ENCODE data around the gene PDE11A.
"Not testable (repeated sequence)": the region's sequence is repeated elsewhere in the genome, so short reads cannot be mapped to it uniquely, and the experiment has no call there.

Gene PDE11A

DNA sequence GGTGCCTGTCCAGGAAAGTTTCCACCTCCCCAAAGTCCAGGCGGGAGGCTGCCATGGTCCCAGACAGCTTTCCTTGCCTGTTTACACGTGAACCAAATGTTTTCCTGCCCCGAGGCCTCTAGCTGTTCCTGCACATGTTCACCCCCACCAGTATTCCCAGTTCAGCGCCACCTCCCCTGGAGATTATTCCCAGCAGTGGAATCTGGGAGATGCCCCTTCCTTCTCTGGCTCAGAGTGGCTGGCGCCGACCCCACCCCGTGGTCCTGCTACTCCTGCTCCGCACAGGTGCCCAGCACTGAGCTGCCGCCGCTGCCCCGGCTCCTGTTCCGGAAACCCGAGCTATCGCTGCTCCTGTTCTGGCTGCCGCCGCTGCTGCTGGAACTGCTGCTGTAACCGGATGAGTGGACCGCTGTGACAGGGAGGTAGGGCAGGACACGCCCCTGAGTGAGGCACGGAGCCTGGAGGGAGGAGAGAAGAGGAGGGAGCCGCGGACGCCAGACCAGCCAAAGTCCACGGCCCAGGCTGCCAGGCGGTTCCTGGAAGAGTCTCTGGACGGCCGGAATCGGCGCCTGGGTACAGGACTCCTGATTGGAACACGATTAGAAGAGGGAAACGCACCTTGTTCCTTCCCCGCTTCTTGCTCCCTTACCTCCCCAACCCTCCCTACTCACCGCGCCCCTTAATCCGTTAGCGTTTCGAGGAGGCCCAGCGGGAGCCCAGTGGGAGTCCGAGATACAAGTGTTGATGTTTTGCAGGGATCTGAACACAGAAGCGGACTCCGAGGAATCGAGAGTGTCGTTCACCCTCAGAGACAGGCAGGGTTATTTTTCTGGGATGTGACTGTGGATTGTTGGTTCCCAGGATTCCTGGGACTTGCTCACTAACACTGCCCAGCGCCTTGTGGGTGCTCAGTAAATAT is at the start of gene PDE11A:
PDE11A (minus strand) TSS at position 395 of the 919 bp plus-strand sequence; CDS start at position 55, 340 bp downstream.
- peak; percentile 3 for DNase-seq

DNA sequence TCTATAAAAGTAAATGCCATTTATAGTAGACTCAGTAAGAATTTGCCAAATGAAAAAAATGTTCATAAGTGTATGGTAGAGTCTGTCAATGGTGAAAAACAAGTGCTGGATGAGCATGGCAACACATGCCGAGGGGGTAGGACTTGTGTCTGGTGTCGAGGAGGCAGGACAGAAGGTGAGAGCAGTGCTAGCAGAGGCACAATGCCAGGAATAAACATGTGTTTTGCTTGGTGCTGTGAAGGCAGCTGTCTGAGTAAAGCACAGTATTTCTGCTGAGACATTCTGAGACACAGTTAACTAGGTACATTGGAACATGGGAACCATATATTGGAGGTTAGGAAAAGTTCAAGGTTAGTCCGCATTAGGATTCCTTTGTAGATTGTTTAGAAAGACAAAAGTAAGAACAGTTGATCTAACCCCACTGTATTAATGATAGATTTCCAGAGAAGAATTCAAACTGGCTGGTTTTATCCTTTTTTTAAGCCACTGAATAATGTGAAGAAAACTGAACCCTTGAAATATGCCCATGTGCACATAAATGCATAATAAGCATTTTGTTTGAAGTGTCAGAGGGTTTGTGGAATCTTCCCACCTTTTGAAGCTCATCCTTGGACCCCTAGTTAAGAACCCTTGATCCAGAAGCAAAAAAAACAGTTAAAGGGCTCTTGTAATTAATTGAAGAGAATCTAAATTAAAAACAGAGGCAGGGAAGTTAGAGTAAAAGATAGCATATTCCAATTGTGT is 46.8 kb upstream of the PDE11A start:
- no peak for DNase-seq

DNA sequence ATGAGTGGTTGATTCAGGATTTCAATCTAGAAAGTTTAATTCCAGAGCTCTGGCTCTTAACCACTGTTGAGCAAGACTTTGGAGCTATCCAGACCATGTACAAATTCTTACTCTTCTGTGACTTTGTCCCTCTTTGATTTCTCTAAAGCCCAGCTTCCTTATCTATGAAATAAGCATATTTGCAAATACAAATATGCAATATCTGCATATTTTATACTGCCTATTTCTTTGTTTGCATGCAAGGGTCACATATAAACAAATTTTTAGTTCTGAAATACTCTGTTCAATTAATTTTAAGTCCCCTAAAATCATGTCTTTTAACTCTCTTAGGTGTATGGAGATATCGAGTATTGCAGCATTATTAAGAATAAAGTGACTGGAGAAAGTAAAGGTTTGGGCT is 45.1 kb upstream of the PDE11A start:
- DNase-seq, result no peak

DNA sequence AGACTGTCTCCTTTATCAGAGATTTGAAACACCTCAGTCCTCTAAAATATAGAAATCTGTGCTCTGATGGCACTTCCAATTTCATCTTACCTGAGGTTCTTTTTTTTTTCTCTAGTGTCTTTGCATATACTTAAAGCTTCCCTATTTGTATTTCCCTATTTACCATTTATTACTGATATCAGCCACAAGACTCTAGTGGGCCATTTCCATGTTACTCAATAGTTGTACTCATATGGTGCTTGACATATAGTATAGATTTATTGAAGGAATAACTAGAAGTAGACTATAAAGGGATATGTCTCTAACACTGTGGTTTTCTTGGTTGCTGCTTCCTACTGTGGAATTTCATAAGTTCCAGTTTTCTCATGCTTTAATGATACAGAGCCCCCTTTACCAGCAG is 42.7 kb upstream of the PDE11A start:
- no peak for DNase-seq

DNA sequence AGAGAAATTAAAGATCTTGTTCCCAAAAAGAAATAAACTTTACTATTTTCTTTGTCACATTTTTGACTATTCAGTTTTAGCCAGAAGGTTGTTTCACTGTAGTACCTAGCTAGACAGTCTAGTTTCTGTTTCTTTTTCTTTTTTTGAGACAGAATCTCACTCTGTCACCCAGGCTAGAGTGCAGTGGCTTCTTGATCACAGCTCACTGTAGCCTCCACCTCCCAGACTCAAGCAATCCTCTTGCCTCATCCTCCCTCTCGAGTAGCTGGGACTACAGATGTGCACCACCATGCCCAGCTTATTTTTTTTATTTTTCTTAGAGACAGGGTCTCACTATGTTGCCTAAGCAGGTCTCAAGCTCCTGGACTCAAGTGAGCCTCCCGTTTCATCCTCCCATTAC is 41.9 kb upstream of the PDE11A start:
- DNase-seq, result no peak

DNA sequence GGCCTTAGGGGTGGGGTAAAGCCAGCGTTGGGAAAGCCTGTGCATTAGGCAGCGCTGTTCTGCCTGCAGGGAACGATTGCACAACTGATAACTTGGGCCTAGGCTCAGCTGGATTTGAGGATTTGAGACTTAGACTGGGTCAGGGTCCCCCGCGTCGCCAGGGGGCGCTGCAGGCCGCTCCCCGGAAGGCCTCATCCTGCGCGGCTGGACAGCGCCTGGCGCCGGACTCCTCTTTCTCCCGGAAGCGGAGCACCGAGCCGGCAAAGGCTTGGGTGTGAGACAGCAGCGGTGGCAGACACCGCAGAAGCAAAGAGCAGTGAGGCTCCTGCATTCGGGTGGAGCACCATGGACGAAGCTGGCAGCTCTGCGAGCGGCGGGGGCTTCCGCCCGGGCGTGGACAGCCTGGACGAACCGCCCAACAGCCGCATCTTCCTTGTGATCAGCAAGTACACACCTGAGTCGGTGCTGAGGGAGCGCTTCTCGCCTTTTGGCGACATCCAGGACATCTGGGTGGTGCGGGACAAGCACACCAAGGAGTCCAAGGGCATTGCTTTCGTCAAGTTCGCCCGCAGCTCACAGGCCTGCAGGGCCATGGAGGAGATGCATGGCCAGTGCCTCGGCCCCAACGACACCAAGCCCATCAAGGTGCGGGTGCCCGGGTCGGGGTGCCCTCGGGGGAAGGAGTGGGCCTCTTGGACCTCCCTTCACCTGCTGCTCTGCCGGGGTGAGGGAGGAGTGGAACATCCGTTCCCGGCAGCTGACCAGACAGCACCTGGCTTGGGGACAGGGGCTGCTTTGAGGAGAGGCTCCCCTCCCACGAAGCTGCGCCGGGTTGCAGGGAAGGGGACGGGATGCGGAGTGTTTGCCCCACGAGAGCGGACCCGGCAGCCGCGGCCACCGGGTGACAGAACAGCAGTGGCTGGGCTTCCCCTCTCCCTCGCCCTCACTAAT is 39.9 kb upstream of the PDE11A start, which contains the start of gene RBM45:
RBM45 (plus strand) TSS at position 236 of the 951 bp plus-strand sequence; CDS start at position 346, 110 bp downstream.
- DNase-seq, result peak; percentile 86

DNA sequence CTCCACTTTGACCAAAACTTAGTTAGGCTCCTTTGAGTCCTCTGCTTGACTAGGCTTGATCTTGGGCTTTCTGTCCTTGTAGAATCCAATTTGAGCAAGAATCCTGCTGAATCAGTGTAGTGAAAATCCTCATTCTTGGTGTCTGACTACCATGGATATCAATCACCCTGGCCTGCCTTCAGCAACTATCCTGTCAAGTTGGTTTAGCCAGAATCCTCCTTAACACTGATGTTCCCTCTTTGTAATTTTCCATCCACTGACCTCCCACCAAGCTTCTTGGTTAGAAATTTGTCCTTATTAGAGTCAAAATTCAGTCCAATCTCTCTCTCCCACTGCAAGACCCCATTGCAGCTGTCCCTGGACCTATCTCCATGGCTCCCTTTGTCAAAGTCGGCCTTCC is 39.2 kb upstream of the PDE11A start:
- DNase-seq, result no peak

DNA sequence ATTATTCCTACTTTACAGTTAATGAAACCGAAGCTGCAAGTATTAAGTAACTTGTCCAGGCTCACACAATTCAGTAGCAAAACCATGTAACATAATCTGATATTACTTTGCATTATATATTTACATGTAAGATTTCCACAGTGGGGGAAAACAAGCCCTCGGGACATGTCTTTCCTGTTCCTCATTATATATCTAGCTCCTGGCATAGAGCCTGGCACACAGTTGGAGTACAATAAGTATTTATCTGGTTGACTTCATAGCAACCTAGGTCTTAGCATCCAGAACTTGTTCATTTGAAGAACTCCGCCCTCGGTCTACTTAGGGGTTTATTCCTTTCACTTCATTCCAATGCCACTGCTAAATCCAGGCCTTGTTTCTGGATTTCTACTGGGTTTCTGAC is 38.1 kb upstream of the PDE11A start:
- DNase-seq, result no peak

DNA sequence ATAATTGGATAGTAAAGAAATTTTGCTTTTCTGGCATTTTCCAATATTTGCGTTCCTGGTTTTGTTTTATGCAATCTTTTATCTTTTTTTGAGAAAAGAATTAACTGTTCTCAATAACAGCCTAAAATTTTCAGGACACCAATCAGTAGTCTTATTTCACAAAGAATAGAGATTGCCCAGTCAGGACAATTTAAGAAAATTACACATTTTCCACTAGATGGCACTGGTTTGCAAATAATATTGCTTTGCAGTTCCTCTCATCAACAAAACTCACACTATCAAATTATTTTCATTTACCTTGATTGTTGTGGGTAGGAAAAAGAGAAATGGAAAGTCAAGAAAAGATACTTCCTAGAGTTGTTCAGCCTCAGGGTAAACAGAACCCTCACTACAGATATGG is 37.2 kb upstream of the PDE11A start:
- peak; percentile 55 for DNase-seq

DNA sequence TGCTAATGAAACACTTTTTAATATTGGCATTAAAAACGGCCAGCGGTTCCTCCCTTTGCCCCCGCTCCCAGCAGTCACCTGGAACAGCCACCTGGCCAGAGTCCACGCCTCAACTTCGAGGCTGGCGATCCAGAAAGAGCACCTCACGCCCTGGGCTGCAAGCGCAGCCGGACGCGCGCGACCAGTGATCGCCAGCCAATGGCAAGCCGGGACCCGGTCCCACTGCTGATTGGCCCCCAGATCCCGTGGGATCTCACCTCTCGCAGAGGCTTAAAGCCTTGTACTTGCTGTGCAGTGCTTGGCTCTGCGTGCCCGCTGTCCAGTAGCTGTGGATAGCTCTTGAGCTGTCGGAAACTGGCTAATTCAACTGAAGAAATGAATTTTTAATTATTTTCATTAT is 35.6 kb upstream of the PDE11A start:
- no peak for DNase-seq

DNA sequence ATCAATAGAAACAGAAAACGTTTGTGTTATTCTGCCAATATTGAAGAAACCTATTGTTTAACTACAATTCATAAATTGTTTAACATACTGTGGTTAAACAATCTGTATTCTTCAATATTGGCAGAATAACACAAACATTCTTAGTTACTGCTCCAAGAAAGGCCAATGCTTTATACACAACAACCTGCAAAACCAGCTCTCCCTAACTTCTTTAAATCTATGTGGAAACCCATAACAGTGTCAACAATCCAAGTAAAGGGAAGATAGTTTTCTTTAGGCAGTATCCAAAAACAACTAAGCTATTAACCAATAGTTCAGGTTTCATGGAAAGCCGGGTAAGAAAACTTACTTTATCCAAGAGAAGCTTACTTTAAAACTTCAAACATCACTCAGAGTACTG is 33.5 kb upstream of the PDE11A start:
- DNase-seq, result no peak

DNA sequence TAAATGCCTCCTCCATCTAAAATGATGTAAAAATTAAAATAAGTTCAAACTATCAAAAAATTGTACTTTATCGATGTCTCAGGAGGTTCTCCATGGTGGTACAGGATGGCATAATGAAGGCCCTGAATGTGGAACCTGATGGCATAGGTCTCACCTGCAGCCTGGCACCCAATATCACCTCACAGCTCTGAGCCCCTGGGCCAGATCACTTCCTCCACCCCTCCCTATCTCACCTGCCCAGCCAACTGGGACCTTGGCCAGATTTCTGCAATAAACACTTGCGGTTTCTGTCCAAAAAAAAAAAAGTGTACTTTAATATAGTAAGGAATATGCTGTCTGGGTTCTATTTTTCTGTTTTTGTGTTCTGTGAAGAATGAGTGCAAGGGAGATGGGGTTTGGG is 33.0 kb upstream of the PDE11A start:
- DNase-seq, result no peak

DNA sequence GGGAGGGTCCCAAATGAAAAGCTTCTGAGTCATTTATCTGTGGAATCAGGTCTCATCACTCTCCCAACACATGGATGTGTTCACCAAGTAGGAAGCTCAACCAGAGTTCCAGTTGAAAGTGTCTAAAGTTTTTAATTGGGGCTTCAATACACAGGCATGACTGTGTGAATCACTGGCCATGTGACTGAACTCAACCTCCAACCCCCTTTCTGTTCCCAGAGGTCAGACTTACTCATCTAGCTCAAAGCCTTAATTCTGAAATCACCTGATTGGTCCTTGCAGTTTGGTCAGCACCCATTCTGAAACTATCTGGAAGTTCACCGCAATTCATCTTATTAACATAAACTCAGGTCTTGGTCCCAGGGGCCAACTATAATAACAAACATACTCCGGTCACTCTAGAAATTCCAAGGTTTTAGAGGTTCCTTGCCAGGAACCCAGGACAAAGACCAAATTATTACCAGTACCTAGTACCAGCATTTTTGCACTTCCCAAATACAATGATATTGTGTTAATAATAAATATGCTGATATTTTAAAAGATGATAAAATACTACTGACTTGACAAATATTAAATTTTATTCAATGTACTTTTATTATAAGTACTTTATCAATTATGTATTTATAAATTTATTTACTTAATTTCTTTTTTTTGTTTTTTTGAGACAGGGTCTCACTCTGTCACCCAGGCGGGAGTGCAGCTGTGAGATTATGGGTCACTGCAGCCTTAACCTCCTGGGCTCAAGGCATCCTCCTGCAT is 28.9 kb upstream of the PDE11A start:
- no peak for DNase-seq

DNA sequence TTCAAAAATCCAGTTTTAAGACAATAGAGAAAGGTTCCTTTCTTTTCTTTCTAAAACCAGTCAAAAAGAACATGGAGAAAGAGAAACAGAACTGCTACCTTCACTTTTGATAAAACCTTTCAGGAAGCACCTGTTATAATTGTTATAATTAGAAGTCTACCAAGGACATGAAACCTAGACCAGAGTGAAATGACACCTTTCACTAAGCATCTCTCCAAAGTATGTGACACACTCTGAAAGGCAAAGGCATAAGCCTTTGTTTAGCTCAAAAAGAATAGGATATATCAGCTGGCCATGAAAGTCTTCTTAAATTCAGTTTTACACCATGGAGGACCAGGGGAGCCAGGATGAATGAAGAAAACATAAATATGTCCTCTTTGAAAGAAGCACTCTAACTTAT is 20.9 kb upstream of the PDE11A start:
- DNase-seq, result no peak

DNA sequence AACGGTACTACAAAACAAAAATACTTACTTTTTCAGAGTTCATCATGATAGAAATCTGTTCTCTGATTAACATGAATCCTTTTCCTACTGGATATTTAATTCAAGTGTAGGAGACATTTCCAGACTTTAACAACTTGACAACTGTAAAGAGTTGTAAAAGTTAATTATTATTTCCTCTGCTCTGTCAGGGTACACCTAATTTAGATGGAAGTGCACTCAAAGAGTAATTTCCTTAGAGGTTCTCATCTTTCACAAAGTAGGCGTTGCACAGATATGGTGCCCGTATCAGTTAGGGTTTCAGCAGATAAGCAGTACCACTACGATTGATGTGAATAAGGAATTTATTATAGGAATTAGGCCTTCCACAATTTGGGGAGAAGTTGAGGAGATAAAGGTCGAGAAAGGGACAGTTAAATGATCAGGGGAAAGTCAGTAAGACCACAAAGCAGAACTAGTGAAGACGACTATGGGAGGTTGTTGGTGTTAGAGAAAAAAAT is 16.2 kb upstream of the PDE11A start:
- DNase-seq, result no peak

DNA sequence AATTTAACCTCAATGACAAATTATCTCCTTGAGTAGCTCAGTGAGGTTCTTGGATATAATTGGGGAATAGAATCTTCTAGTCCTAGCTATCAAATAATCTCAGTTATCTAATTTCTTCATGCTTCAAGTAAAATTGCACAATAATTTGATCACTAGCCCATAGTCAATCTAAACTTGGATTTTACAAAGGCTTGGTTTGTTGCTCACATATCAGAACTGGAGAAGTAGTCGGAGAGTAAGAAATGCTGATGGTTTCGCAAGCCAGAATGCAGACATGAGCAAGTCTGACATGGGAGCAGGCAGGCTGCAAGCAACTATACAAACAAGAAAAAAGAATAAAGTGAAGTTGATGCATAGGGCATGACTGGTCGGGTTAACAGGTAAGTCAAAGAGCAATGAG is 11.7 kb upstream of the PDE11A start:
- DNase-seq, result no peak

DNA sequence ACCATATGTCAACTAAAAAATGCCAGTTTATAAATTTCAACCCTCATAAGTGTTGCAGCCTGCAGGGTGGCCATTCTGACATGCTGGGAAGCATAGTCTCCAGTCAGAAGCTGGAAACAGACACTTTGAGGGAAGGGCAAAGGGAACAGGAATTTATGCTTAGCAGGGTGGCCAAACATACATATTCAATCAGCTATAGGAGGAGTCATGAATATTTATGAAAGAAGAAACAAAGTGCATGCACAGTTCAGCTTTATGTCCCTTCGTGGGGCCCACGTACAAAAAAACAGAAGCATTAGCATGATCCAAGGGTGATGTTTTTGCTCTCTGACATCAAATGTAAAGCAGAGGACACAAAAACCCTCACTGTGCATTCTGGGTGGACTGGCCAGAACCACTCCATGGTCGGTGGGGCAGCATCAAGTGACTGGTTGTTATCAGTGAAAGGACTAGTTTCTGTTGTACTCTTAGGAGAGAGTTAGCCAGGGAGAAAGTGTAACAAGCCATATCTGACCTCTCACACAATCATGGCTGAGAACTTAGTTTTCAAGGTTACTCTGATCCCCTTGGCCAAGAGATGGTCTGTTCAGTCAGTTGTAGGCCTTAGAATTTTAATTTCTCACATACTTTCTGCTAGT is 9.9 kb upstream of the PDE11A start:
- DNase-seq, result no peak

DNA sequence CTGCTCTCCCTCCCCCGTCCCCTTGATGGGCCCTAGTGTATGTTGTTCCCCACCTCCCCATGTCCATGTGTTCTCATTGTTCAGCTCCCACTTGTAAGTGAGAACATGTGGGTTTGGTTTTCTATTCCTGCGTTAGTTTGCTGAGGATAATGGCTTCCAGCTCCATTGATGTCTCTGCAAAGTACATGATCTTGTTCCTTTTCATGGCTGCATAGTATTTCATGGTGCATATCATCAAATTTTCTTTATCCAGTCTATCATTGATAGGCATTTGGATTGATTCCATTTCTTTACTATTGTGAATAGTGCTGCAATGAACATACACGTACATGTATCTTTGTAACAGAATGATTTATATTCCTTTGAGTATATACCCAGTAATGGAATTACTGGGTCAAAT is 6.7 kb upstream of the PDE11A start:
- DNase-seq, result not testable (repeated sequence)

DNA sequence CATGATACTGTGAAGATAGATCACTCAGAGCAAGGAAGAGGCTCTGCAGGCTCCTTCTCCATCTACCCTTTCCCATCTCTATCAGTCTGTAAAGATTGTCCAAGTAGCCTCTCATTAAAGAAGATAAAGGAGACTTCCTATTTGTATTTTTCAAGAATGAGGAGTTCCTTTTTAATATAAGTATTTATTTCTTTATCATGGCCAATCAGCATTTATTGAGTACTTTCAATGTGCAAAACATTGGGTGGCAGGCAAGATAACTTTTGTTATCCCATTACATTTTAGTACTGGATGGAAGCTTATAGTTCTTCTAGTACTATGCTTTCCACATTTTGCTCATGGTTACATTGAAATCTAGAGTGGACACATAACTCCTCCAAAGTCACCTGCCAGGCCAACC is 3.6 kb upstream of the PDE11A start:
- no peak for DNase-seq

DNA sequence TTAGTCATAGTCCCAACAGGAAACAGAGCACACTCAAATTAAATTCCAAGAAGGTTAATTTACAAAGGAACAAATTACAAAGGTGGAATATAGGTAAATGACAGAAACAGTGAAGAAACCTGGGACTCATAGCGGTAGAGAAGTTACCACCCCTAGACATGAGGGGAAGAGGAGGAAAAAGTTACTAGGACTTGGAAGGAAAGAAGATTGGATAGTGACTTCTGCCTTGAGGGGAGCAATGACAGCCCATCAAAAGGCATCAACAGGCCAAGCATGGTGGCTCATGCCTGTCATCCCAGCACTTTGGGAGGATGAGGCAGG is 2.4 kb upstream of the PDE11A start:
- DNase-seq, result no peak

All from CD4-positive, alpha-beta T cell treated with Interleukin-10 for 1 hour (primary cell).